ENCODE measurements around the gene ARL16.

The ARL16 gene

DNA sequence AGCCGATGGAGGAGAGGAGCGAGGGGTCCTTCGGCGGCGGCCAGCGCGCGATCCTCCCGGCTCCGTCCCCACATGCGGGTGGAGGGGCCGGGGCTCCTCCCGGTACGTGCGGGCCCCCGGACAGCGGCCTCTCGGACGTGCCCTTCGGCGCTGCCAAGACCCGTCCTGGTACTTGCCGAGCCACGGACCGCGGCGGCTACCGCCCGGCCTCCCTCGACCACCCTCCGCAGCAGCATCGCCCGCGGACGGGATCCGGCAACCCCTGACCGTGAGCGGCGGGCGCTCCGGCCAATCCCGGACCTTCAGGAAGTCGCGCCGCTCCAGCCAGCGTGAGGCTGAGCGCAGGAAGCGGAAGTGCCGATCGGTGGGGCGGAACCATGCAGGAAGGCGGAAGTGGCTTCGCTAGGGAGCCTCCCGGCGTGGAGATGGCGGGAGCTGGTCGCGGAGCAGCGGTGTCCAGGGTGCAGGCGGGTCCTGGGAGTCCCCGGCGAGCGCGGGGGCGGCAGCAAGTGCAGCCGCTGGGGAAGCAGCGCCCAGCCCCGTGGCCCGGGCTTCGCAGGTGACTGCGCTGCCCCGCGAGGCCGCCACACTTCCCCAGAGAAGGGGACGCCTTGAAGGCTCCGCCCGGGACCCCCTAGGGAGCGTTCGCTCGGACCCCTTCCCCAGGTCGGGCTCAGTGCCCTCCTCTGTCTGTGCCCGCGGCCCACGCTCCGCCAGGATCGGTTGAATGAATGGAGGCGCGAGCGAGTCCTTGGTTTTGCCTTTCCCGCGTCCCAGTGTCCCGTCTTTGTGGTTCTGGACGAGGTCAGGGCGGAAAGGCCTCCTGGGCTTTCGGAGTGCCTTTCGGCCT lies 17.0 kb downstream of the ARL16 start, which contains the start of the genes CCDC137 and OXLD1:
CCDC137 (plus strand) TSS at position 396 of the 850 bp plus-strand sequence; CDS start at position 426, 30 bp downstream.
OXLD1 (minus strand) TSS at position 264 of the 850 bp plus-strand sequence; CDS start at position 236, 28 bp downstream.
- TF ChIP-seq, protein P1, sequence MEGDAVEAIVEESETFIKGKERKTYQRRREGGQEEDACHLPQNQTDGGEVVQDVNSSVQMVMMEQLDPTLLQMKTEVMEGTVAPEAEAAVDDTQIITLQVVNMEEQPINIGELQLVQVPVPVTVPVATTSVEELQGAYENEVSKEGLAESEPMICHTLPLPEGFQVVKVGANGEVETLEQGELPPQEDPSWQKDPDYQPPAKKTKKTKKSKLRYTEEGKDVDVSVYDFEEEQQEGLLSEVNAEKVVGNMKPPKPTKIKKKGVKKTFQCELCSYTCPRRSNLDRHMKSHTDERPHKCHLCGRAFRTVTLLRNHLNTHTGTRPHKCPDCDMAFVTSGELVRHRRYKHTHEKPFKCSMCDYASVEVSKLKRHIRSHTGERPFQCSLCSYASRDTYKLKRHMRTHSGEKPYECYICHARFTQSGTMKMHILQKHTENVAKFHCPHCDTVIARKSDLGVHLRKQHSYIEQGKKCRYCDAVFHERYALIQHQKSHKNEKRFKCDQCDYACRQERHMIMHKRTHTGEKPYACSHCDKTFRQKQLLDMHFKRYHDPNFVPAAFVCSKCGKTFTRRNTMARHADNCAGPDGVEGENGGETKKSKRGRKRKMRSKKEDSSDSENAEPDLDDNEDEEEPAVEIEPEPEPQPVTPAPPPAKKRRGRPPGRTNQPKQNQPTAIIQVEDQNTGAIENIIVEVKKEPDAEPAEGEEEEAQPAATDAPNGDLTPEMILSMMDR (IDR thresholded peaks at IDR 0.05; ENCODE audit: unreplicated experiment in 3 of 3), result no peak
- Mint-ChIP-seq H3K36me3 (ENCODE audit: low read depth) (peaks cover 17% of the 10 kb centered on the region), H3K9me3 (no peaks in the 10 kb centered on the region), H3K27me3 (ENCODE audit: low read depth) (no peaks in the 10 kb centered on the region), H3K4me3 (peak within 1 kb of the TSS; percentile 92 to 95 (median 94)), H3K27ac (peak within 1 kb of the TSS; percentile 88 to 96 (median 94)), H3K4me1 (peaks cover 21% of the 10 kb centered on the region)

DNA sequence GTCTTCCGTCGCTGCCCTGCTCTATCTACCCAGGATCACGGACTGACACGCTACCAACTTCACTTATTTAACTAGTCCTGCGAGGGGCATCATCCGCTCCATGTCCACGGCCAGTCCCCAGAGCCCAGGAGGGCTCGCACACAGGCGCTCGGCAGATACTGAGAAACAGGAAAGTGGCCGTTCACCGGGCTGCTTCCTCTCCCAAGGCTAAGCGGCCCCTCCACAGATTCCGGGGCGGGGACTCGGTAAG lies 17.6 kb downstream of the ARL16 start:
- H3K9me3 Mint-ChIP-seq, result no peaks in the 10 kb centered on the region

DNA sequence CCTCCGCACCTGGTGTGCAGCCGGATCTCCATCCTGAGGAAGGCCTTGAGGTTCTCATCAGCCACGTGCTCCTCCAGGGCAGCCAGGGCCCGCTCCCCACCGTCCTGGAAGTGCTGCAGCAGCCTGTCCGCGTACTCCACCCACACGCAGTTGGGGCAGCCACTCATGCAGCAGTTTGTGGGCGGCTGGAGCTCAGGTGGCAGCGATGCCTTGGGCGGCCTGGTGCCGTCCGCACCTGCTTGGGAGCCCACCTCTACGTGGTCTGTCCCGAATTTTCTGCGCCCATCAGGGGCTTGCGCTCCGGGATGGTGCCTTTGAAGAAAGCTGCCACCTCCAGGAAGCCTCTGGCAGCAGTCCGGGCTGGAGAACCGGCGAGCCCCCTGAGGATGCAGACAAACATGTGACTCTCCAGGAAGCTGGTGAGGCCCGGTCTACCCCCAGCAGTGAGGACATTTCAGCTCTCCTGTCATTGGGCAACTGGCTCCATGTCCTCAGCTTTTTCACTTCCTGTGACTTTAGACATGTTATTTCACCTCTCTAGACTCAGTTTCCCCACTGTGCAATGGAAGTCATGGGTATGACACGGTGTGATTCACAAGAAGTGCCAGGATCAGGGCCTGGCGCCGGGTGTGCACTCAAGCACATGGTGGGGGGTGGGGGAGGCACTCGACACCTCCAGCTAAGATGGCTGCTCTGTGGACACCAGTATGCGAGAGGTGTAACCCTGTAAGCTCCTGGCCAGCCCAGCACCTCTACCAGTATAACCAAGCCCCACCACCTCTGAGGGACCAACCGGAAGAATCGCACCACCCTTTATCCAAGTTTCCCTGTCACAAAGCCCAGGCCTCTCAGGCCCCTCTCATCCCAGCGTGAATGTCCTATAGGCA lies 18.1 kb downstream of the ARL16 start:
- H3K4me3 Mint-ChIP-seq, result peak overlapping the region; percentile 91 to 95 (median 92)
- TF ChIP-seq, protein P1 (IDR thresholded peaks at IDR 0.05; ENCODE audit: unreplicated experiment in 3 of 3), result no peak
- H3K4me1 Mint-ChIP-seq, result peaks cover 21% of the 10 kb centered on the region
- no peaks in the 10 kb centered on the region for H3K9me3 Mint-ChIP-seq
- H3K27ac Mint-ChIP-seq, result peak overlapping the region; percentile 88 to 96 (median 94)
- peaks cover 13% of the 10 kb centered on the region for H3K36me3 Mint-ChIP-seq (ENCODE audit: low read depth)
- H3K27me3 Mint-ChIP-seq (ENCODE audit: low read depth), result no peaks in the 10 kb centered on the region

More for the DNA sequence above, 17.6 kb downstream of the ARL16 start:
- Mint-ChIP-seq H3K4me1 (peaks cover 21% of the 10 kb centered on the region), H3K27ac (peak overlapping the region; percentile 88 to 96 (median 94)), H3K27me3 (ENCODE audit: low read depth) (no peaks in the 10 kb centered on the region), H3K4me3 (peak overlapping the region; percentile 91 to 95 (median 92)), H3K36me3 (ENCODE audit: low read depth) (peaks cover 13% of the 10 kb centered on the region)
- TF ChIP-seq, protein P1 (IDR thresholded peaks at IDR 0.05; ENCODE audit: unreplicated experiment in 3 of 3), result no peak

DNA sequence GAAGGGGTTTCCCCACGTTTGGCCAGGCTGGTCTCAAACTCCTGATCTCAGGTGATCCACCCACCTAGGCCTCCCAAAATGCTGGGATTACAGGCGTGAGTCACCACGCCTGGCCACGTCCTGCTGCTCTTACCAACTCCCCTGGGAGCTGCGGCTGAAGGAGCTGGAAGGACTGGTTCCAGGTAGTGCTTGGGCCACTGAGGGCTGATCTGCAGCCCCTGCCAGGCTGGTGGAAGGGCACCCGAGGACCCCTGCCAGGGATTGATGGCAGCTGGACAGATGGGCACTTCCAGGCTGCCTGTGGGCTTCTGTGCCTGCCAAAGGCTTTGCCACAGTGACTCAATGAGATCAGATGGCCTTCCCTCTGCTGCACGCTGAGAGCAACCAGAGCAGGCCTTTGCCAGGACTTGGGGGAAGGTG lies 19.5 kb downstream of the ARL16 start:
- no peak overlapping the region for H3K27ac Mint-ChIP-seq
- peaks cover 21% of the 10 kb centered on the region for H3K4me1 Mint-ChIP-seq
- TF ChIP-seq, protein P1 (IDR thresholded peaks at IDR 0.05; ENCODE audit: unreplicated experiment in 3 of 3), result no peak
- H3K9me3 Mint-ChIP-seq, result no peaks in the 10 kb centered on the region
- peaks cover 9% of the 10 kb centered on the region for H3K36me3 Mint-ChIP-seq (ENCODE audit: low read depth)
- H3K4me3 Mint-ChIP-seq, result peak overlapping the region; percentile 25 to 52 (median 44)
- H3K27me3 Mint-ChIP-seq (ENCODE audit: low read depth), result no peaks in the 10 kb centered on the region

DNA sequence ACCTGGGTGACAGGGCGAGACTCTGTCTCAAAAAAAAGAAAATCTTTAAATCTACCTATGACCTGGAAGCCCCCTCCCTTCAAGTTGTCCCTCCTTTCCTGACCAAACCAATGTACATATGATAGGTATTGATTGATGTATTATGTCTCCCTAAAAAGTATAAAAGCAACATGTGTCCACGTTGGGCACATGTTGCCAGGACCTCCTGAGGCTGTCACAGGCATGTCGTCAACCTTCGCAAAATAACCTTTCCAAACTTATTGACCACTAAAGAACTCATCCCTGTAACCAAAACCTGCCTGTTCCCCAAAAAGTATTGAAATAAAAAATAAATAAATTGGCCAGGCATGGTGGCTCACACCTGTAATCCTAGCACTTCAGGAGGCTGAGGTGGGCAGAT lies 21.6 kb downstream of the ARL16 start:
- H3K9me3 Mint-ChIP-seq, result no peaks in the 10 kb centered on the region
- no peaks in the 10 kb centered on the region for H3K36me3 Mint-ChIP-seq (ENCODE audit: low read depth)
- no peak overlapping the region for H3K27ac Mint-ChIP-seq
- no peak overlapping the region for H3K4me3 Mint-ChIP-seq
- H3K27me3 Mint-ChIP-seq (ENCODE audit: low read depth), result no peaks in the 10 kb centered on the region
- TF ChIP-seq, protein P1 (IDR thresholded peaks at IDR 0.05; ENCODE audit: unreplicated experiment in 3 of 3), result no peak
- H3K4me1 Mint-ChIP-seq, result peaks cover 18% of the 10 kb centered on the region
